NCI-H2196 (cell line): ENCODE measurements around the gene FBLN2.

Experiments
- DNase-seq: peaks from one replicate; lab custom pipeline; 2025; ENCODE audit not compliant: unreplicated experiment; lab: John Stamatoyannopoulos, UW

Gene FBLN2

DNA sequence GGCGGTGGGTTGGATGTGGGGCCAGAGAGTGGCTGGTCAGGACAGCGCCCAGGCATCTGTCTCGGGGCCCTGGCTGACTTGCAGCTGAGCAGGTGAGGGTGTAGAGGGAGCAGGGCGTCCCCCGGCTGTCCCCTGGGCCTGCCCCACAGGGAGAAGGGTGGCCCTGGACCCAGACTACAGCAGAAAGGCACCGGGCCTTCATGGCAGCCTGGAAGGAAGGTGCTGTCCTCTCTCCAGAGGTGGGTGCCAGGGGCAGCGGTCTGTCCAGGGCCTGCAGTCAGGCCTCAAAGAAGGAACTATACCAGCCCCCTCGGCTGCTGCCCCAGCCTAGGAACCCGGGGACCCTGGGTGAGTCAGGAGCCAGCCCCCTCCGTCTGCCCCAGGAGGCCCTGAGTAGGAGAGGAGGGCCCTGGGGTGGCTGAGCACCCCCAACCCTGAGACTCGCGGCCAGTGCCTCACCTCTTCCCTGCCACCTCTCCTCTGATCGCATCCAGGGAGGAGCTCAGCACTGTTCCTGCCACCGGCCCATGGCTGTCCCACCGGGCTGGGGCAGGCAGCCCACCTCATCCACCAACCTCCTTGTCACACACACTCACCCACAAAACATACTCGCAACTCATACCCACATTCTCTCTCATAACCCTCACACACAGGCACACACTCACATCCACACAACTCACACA lies 133.5 kb downstream of the FBLN2 start:
- DNase-seq, result no peak

DNA sequence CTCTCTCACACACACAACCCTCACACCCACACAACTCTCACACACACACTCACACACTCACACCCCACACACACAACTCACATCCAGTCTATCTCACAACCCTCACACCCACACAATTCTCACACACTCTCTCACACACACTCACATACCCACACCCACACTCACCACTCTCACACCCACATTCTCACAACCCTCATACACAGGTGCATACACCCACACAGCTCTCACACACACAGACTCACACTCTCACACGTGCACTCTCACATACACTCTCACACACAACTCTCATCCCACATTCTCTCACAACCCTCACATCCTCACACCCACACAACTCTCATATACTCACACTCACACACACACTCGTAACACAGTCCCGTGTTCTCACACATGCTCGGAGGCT lies 134.4 kb downstream of the FBLN2 start:
- no peak for DNase-seq

- no peak for DNase-seq
Observed at GRCh38 chr3:13683772-13684171, 134.8 kb downstream of the FBLN2 start.

GRCh38 chr3:13684350-13684749 lies 135.4 kb downstream of the FBLN2 start:
- DNase-seq, result no peak

GRCh38 chr3:13684854-13685253 lies 135.9 kb downstream of the FBLN2 start:
- DNase-seq, result no peak

DNA sequence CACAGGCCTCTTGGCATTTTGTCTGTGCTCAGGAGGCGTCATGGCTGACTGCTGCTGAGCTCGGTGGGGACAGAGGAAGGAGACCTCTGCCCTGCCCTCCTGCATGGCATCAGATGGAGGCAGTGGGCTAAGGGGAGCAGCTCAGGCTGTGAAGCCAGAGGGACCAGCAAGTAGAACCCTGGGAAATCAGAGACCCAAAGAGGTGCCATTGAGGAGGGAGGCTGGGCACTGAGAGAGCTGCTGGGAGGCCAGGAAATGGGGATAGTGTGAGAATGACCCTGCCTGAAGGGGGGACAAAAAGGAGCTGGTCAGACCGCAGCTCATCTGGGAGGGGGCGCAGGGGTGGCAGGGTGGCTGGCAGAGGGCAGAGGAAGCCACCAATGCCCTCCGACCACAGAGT lies 136.8 kb downstream of the FBLN2 start:
- no peak for DNase-seq

- DNase-seq, result no peak
Observed at GRCh38 chr3:13686367-13687160, 137.6 kb downstream of the FBLN2 start.

DNA sequence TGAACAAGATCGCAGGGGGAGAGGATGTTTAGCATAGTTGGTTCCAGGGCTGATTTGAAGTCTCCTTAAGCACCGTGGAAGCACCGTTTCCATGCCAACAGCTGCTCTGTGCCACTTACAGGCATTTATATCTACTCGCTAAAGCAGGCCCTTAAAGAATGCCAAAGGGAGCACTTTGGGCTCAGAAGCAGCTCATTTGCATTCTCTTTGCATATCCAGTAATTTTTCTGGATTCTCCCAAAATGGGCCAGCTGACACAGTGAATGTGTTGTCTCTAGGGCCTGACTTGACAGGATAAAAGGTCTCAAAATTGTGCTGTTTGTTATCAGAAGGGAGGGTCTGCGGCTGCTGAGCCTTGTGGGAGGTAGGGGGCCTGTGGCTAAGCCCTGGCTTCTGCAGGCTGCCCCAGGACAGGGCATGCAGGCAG lies 138.6 kb downstream of the FBLN2 start:
- no peak for DNase-seq
